Hepatocyte (in vitro differentiated cells): ENCODE data around the gene RAB3GAP1. TPM values are rescaled to one million over a fixed set of nuclear protein-coding genes. Genes with fewer than 3 reads are reported as not detected.

Experiments used
- DNase-seq: peaks from one replicate; pipeline ENCODE4 v3.0.0-alpha.2; 2016; ENCODE audit warnings: low spot score
- H2AFZ ChIP-seq: fragments of 200-600 bp; sonication (generic); 2 replicates; pipeline ENCODE4 v1.6.0; 2016; ENCODE audit warnings: antibody characterized with exemption, mild to moderate bottlenecking
- H3K27ac ChIP-seq: fragments of 200-600 bp; sonication (generic); 2 replicates; pipeline ENCODE4 v1.5.1; 2016; ENCODE audit warnings: mild to moderate bottlenecking
- H3K27me3 ChIP-seq: fragments of 200-600 bp; sonication (generic); 2 replicates; pipeline ENCODE4 v1.6.1; 2016
- H3K36me3 ChIP-seq: fragments of 200-600 bp; sonication (generic); replicated peaks from 2 replicates; pipeline ENCODE4 v1.5.1; 2016; ENCODE audit warnings: low read depth; ENCODE audit not compliant: insufficient read depth
- H3K4me1 ChIP-seq: fragments of 200-600 bp; sonication (generic); 2 replicates; pipeline ENCODE4 v1.5.1; 2016; ENCODE audit warnings: mild to moderate bottlenecking, moderate library complexity; ENCODE audit not compliant: insufficient read depth
- H3K4me2 ChIP-seq: fragments of 200-600 bp; sonication (generic); 2 replicates; pipeline ENCODE4 v1.6.0; 2016
- H3K4me3 ChIP-seq: fragments of 200-600 bp; sonication (generic); 2 replicates; pipeline ENCODE4 v1.5.1; 2016; ENCODE audit warnings: mild to moderate bottlenecking
- H3K79me2 ChIP-seq: fragments of 200-600 bp; sonication (generic); 2 replicates; pipeline ENCODE4 v1.6.0; 2017; ENCODE audit warnings: mild to moderate bottlenecking
- H3K9me2 ChIP-seq: fragments of 200-600 bp; sonication (generic); replicated peaks from 2 replicates; pipeline ENCODE4 v1.6.0; 2017; ENCODE audit warnings: mild to moderate bottlenecking; ENCODE audit not compliant: insufficient read depth
- H3K9me3 ChIP-seq: fragments of 200-600 bp; sonication (generic); 2 replicates; pipeline ENCODE4 v1.5.1; 2016; ENCODE audit warnings: low read depth, mild to moderate bottlenecking
- H4K20me1 ChIP-seq: fragments of 200-600 bp; sonication (generic); 2 replicates; pipeline ENCODE4 v1.6.0; 2016; ENCODE audit warnings: mild to moderate bottlenecking; ENCODE audit not compliant: insufficient read depth, poor library complexity, severe bottlenecking
- EZH2 ChIP-seq: fragments of 200-600 bp; sonication (generic); IDR thresholded peaks from 2 replicates; pipeline ENCODE4 v1.6.1; 2016; ENCODE audit warnings: antibody characterized with exemption, mild to moderate bottlenecking, borderline replicate concordance
- EZH2phosphoT487 ChIP-seq: fragments of 200-600 bp; sonication (generic); IDR thresholded peaks from one replicate; pipeline ENCODE4 v1.6.1; 2018; ENCODE audit warnings: antibody characterized with exemption, mild to moderate bottlenecking, low read depth, moderate library complexity; ENCODE audit not compliant: unreplicated experiment, severe bottlenecking
- WGBS: methylation state at CpG from one replicate; pipeline ENCODE4 v1.1.6; 2016; ENCODE audit warnings: low lambda C conversion rate; ENCODE audit errors: missing lambda C conversion rate; 5-methylcytosine and 5-hydroxymethylcytosine counted together
- polyA plus RNA-seq: library from polyadenylated mRNA; unstranded; fragments of >200 nt; fragmentation: Nextera tagmentation; extraction: Ambion mirVana; gene quantifications from 2 replicates; pipeline ENCODE4 v1.2.1, GENCODE V29; 2016
- total RNA-seq: library from RNA; depleted of rRNA; stranded (reverse); fragments of >200 nt; gene quantifications from 2 replicates; pipeline ENCODE4 v1.2.3, GENCODE V29; 2014
- TF ChIP-seq, protein P1 (sequence below): fragments of 200-600 bp; sonication (generic); IDR thresholded peaks from 2 replicates; pipeline ENCODE4 v1.5.1; 2016; ENCODE audit warnings: antibody characterized with exemption, mild to moderate bottlenecking; ENCODE audit not compliant: poor library complexity

RAB3GAP1 gene
- total and polyA plus RNA-seq, 2 experiments from 2014 or later: 17.7 to 62.5 TPM

DNA sequence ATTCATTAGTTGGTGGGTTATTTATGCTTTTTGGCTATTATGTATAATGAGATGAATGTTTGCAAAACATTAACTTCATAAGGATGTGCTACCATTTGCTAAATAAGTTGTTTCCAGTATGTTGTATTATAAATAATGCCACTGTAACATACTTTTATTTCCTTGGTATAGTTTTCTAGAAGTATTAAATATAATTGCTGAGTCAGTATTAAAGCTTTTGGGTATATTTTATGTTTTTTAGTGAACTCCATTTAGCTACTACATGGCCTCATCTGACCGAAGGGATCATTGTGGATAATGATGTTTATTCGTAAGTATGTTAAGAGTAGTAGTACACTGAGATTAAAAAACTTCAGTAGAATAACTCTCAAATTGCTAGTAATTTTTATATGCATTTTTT lies 73.8 kb downstream of the RAB3GAP1 start:
- peaks cover 2% of the 10 kb centered on the region for H3K79me2 ChIP-seq
- no peaks in the 10 kb centered on the region for H3K9me3 ChIP-seq
- H3K4me3 ChIP-seq: no peak overlapping the region
- H2AFZ ChIP-seq: no peak overlapping the region
- no peaks in the 10 kb centered on the region for H3K4me1 ChIP-seq
- no peak overlapping the region for H3K27ac ChIP-seq
- no peaks in the 10 kb centered on the region for H3K27me3 ChIP-seq
- whole genome bisulfite sequencing: 96% methylated on average over 2 of the region's 2 CpGs
- no peaks in the 10 kb centered on the region for H4K20me1 ChIP-seq
- DNase-seq: no peak
- H3K4me2 ChIP-seq: no peak overlapping the region
- no peaks in the 10 kb centered on the region for H3K36me3 ChIP-seq
- no peak for TF ChIP-seq EZH2phosphoT487
- TF ChIP-seq, protein P1, sequence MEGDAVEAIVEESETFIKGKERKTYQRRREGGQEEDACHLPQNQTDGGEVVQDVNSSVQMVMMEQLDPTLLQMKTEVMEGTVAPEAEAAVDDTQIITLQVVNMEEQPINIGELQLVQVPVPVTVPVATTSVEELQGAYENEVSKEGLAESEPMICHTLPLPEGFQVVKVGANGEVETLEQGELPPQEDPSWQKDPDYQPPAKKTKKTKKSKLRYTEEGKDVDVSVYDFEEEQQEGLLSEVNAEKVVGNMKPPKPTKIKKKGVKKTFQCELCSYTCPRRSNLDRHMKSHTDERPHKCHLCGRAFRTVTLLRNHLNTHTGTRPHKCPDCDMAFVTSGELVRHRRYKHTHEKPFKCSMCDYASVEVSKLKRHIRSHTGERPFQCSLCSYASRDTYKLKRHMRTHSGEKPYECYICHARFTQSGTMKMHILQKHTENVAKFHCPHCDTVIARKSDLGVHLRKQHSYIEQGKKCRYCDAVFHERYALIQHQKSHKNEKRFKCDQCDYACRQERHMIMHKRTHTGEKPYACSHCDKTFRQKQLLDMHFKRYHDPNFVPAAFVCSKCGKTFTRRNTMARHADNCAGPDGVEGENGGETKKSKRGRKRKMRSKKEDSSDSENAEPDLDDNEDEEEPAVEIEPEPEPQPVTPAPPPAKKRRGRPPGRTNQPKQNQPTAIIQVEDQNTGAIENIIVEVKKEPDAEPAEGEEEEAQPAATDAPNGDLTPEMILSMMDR: no peak
- TF ChIP-seq EZH2: no peak
- H3K9me2 ChIP-seq: no peaks in the 10 kb centered on the region

DNA sequence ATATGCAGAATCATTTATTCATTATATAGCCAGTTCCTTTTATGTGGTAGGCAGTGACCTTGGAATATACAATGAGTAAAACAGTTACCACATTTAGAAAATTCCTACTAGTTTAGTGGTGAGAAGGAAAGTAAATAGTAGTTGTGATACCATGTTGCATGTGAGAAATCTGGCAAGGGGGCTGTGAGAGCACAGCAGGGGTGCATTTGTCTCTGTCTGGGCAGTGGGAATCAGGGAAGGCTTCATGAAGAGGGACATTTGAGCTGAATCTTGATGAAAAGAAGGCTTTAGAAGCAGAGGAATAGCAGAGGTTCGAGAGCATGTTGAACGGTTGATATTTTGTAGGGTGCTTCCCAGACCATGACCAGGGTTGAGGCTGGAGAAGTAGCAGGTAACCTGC lies 78.7 kb downstream of the RAB3GAP1 start:
- Histone ChIP-seq H3K4me1 (no peaks in the 10 kb centered on the region), H3K9me3 (no peaks in the 10 kb centered on the region), H3K27me3 (no peaks in the 10 kb centered on the region), H3K4me2 (no peak overlapping the region), H3K9me2 (no peaks in the 10 kb centered on the region), H2AFZ (no peak overlapping the region), H3K36me3 (peaks cover 2% of the 10 kb centered on the region), H3K4me3 (no peak overlapping the region), H3K79me2 (no peaks in the 10 kb centered on the region), H3K27ac (no peak overlapping the region), H4K20me1 (no peaks in the 10 kb centered on the region)
- DNase-seq: no peak
- TF ChIP-seq EZH2phosphoT487 (no peak), EZH2 (no peak)
- TF ChIP-seq, protein P1: no peak
- 69% methylated on average over 2 of the region's 2 CpGs for whole genome bisulfite sequencing

- H3K27me3 ChIP-seq: no peaks in the 10 kb centered on the region
- no peaks in the 10 kb centered on the region for H3K9me3 ChIP-seq
- TF ChIP-seq, protein P1: no peak
- no peak for TF ChIP-seq EZH2phosphoT487
- TF ChIP-seq EZH2: no peak
- no peak for DNase-seq
- no peaks in the 10 kb centered on the region for H3K4me1 ChIP-seq
- peaks cover 5% of the 10 kb centered on the region for H3K36me3 ChIP-seq
- no peaks in the 10 kb centered on the region for H4K20me1 ChIP-seq
- 86% methylated on average over 1 of the region's 1 CpG for WGBS
- no peak overlapping the region for H3K27ac ChIP-seq
- no peaks in the 10 kb centered on the region for H3K9me2 ChIP-seq
- no peaks in the 10 kb centered on the region for H3K79me2 ChIP-seq
- H3K4me2 ChIP-seq: no peak overlapping the region
- H3K4me3 ChIP-seq: no peak overlapping the region
- H2AFZ ChIP-seq: no peak overlapping the region
Measured at GRCh38 chr2:135132314-135132713, 80.2 kb downstream of the RAB3GAP1 start.

GRCh38 chr2:135140606-135141005 lies 88.5 kb downstream of the RAB3GAP1 start:
- H3K9me2 ChIP-seq: no peaks in the 10 kb centered on the region
- no peaks in the 10 kb centered on the region for H3K79me2 ChIP-seq
- H3K4me2 ChIP-seq: no peak overlapping the region
- peaks cover 11% of the 10 kb centered on the region for H3K9me3 ChIP-seq
- H3K36me3 ChIP-seq: peaks cover 4% of the 10 kb centered on the region
- no peaks in the 10 kb centered on the region for H4K20me1 ChIP-seq
- no peak overlapping the region for H3K4me3 ChIP-seq
- DNase-seq: no peak
- no peaks in the 10 kb centered on the region for H3K27me3 ChIP-seq
- H3K4me1 ChIP-seq: no peaks in the 10 kb centered on the region
- no peak overlapping the region for H3K27ac ChIP-seq
- no peak overlapping the region for H2AFZ ChIP-seq
- TF ChIP-seq EZH2phosphoT487 (no peak), EZH2 (no peak)
- TF ChIP-seq, protein P1: no peak
